ENCODE results near the gene AOPEP. TPM values are rescaled to one million over a fixed set of nuclear protein-coding genes. Genes with fewer than 3 reads are reported as not detected.

AOPEP gene
- total and polyA plus RNA-seq, 2 donors (not counting 1 experiment from before 2014, with no cell fraction given) = 66.1 to 94.1 TPM

GRCh38 chr9:94817291-94818177 lies 91.0 kb downstream of the AOPEP start:
- no peak for DNase-seq (ENCODE audit: low read depth in 2 of 2)
- Histone ChIP-seq H3K36me3 (ENCODE audit: control insufficient read depth, insufficient read depth, low read length) (peaks cover 2% of the 10 kb centered on the region), H3K4me3 (replicated peaks in 1 of 4; ENCODE audit: control extremely low read depth in 1 of 4, insufficient read depth in 1 of 4, low read depth in 3 of 4, low read length in 4 of 4) (no peak overlapping the region), H2AFZ (ENCODE audit: low read length) (no peak overlapping the region), H3K4me2 (ENCODE audit: extremely low read depth, insufficient read depth, low read length) (no peak overlapping the region), H3K27me3 (ENCODE audit: control insufficient read depth, insufficient read depth, low read length) (no peaks in the 10 kb centered on the region), H3K9ac (ENCODE audit: insufficient read depth, low read length) (no peak overlapping the region), H4K20me1 (ENCODE audit: control insufficient read depth, extremely low read depth, insufficient read depth, low read length) (no peaks in the 10 kb centered on the region), H3K27ac (ENCODE audit: insufficient read depth, low read length) (no peak overlapping the region), H3K9me3 (ENCODE audit: control insufficient read depth, insufficient read depth, low read depth, low read length) (no peaks in the 10 kb centered on the region), H3K79me2 (ENCODE audit: control insufficient read depth, insufficient read depth, low read length) (no peaks in the 10 kb centered on the region), H3K4me1 (ENCODE audit: control insufficient read depth, extremely low read depth, insufficient read depth, low read length) (peaks cover 6% of the 10 kb centered on the region)
- no peak for TF ChIP-seq CTCF (conservative IDR thresholded peaks at IDR 0.05 in 1 of 2, IDR thresholded peaks at IDR 0.05 in 1 of 2; ENCODE audit: low read depth in 1 of 2, low read length in 2 of 2)
- TF ChIP-seq EZH2 (IDR thresholded peaks at IDR 0.05; ENCODE audit: low read length, missing control alignments) = no peak

DNA sequence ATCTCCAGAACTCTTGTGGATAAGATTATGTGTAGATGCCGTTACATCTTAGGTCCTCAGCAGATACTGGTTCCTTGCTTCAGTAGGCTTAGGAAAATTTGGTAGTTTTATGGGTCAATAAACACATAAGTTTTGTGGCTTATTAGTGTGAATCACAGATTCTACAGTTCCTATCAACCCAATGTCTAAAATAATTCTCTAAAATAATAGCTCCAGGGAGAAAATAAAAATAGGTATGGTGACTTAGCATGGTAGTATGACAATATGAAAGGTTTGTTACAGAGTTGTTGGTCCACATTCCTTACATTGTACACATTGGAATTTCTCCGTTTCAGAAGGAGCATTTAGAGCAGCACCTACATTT lies 91.7 kb downstream of the AOPEP start:
- Histone ChIP-seq H3K4me1 (ENCODE audit: control insufficient read depth, extremely low read depth, insufficient read depth, low read length) (peaks cover 6% of the 10 kb centered on the region), H3K27ac (ENCODE audit: insufficient read depth, low read length) (no peak overlapping the region), H3K4me2 (ENCODE audit: extremely low read depth, insufficient read depth, low read length) (no peak overlapping the region), H3K9ac (ENCODE audit: insufficient read depth, low read length) (no peak overlapping the region), H4K20me1 (ENCODE audit: control insufficient read depth, extremely low read depth, insufficient read depth, low read length) (no peaks in the 10 kb centered on the region), H3K36me3 (ENCODE audit: control insufficient read depth, insufficient read depth, low read length) (peaks cover 2% of the 10 kb centered on the region), H3K27me3 (ENCODE audit: control insufficient read depth, insufficient read depth, low read length) (no peaks in the 10 kb centered on the region), H3K9me3 (ENCODE audit: control insufficient read depth, insufficient read depth, low read depth, low read length) (no peaks in the 10 kb centered on the region), H2AFZ (ENCODE audit: low read length) (no peak overlapping the region), H3K79me2 (ENCODE audit: control insufficient read depth, insufficient read depth, low read length) (no peaks in the 10 kb centered on the region), H3K4me3 (replicated peaks in 1 of 4; ENCODE audit: control extremely low read depth in 1 of 4, insufficient read depth in 1 of 4, low read depth in 3 of 4, low read length in 4 of 4) (no peak overlapping the region)
- no peak for TF ChIP-seq EZH2 (IDR thresholded peaks at IDR 0.05; ENCODE audit: low read length, missing control alignments)
- no peak for TF ChIP-seq CTCF (conservative IDR thresholded peaks at IDR 0.05 in 1 of 2, IDR thresholded peaks at IDR 0.05 in 1 of 2; ENCODE audit: low read depth in 1 of 2, low read length in 2 of 2)
- DNase-seq (ENCODE audit: low read depth in 2 of 2) = peak in 1 of 2 donors; percentile 66

GRCh38 chr9:94819161-94819687 lies 92.7 kb downstream of the AOPEP start:
- peaks cover 3% of the 10 kb centered on the region for H3K4me1 ChIP-seq (ENCODE audit: control insufficient read depth, extremely low read depth, insufficient read depth, low read length)
- H3K9me3 ChIP-seq (ENCODE audit: control insufficient read depth, insufficient read depth, low read depth, low read length) = no peaks in the 10 kb centered on the region
- peak in 1 of 2 donors; percentile 21 for DNase-seq (ENCODE audit: low read depth in 2 of 2)
- no peaks in the 10 kb centered on the region for H3K36me3 ChIP-seq (ENCODE audit: control insufficient read depth, insufficient read depth, low read length)
- H3K27me3 ChIP-seq (ENCODE audit: control insufficient read depth, insufficient read depth, low read length) = no peaks in the 10 kb centered on the region
- no peaks in the 10 kb centered on the region for H3K79me2 ChIP-seq (ENCODE audit: control insufficient read depth, insufficient read depth, low read length)
- H4K20me1 ChIP-seq (ENCODE audit: control insufficient read depth, extremely low read depth, insufficient read depth, low read length) = no peaks in the 10 kb centered on the region
- peak overlapping the region; percentile 8 for H3K4me2 ChIP-seq (ENCODE audit: extremely low read depth, insufficient read depth, low read length)
- H3K27ac ChIP-seq (ENCODE audit: insufficient read depth, low read length) = no peak overlapping the region
- TF ChIP-seq EZH2 (IDR thresholded peaks at IDR 0.05; ENCODE audit: low read length, missing control alignments) (no peak), CTCF (conservative IDR thresholded peaks at IDR 0.05 in 1 of 2, IDR thresholded peaks at IDR 0.05 in 1 of 2; ENCODE audit: low read depth in 1 of 2, low read length in 2 of 2) (no peak)
- no peak overlapping the region for H3K4me3 ChIP-seq (replicated peaks in 1 of 4; ENCODE audit: control extremely low read depth in 1 of 4, insufficient read depth in 1 of 4, low read depth in 3 of 4, low read length in 4 of 4)
- H3K9ac ChIP-seq (ENCODE audit: insufficient read depth, low read length) = no peak overlapping the region
- no peak overlapping the region for H2AFZ ChIP-seq (ENCODE audit: low read length)
